K562 (cell line): ENCODE data around the gene SCTR. TPM values are rescaled to one million over a fixed set of nuclear protein-coding genes. Genes with fewer than 3 reads are reported as not detected.

ENCODE experiments used
- ATF7 ChIP-seq: fragments of 450-650 bp; IDR thresholded peaks from 2 replicates; pipeline ENCODE4 v1.7.1; 2014; ENCODE audit warnings: mild to moderate bottlenecking, moderate library complexity
- CXXC5 ChIP-seq: fragments of 250-450 bp; sonication (Bioruptor Pico); IDR thresholded peaks from 2 replicates; pipeline ENCODE4 v1.8.0; 2022; ENCODE audit warnings: inconsistent platforms, mild to moderate bottlenecking, moderate library complexity
- ELF2 ChIP-seq: fragments of 250-450 bp; sonication (Bioruptor Pico); IDR thresholded peaks from 2 replicates; pipeline ENCODE4 v1.5.0; 2021; ENCODE audit warnings: mild to moderate bottlenecking
- ILF3 ChIP-seq: fragments of 450-650 bp; IDR thresholded peaks from 2 replicates; pipeline ENCODE4 v1.6.1; 2018; ENCODE audit warnings: antibody characterized with exemption, mild to moderate bottlenecking, moderate library complexity, borderline replicate concordance
- KLF1 ChIP-seq: fragments of 450-650 bp; IDR thresholded peaks from 2 replicates; pipeline ENCODE4 v1.6.1; 2016; ENCODE audit warnings: missing genetic modification characterization, missing compliant biosample characterization
- MAFF ChIP-seq: IDR thresholded peaks from 2 replicates; pipeline ENCODE4 v1.6.1; 2012; ENCODE audit warnings: low read length, improper control_type of control experiment
- MXI1 ChIP-seq: IDR thresholded peaks from 2 replicates; pipeline ENCODE4 v1.6.1; 2011; ENCODE audit warnings: low read depth, mild to moderate bottlenecking, improper control_type of control experiment, low read length
- NEUROD1 ChIP-seq: fragments of 150-350 bp; IDR thresholded peaks from 2 replicates; pipeline ENCODE4 v1.6.1; 2014; ENCODE audit warnings: borderline replicate concordance, low read length, low read depth; ENCODE audit not compliant: partially characterized antibody
- NFYB ChIP-seq: IDR thresholded peaks from 2 replicates; pipeline ENCODE4 v1.6.1; 2011; ENCODE audit warnings: mild to moderate bottlenecking, moderate library complexity; ENCODE audit not compliant: insufficient read length; ENCODE audit errors: extremely low read depth
- OTX1 ChIP-seq: fragments of 450-650 bp; formaldehyde crosslinking; IDR thresholded peaks from 2 replicates; pipeline ENCODE4 v1.4.0; 2022; ENCODE audit warnings: mild to moderate bottlenecking
- TEAD2 ChIP-seq: fragments of 450-650 bp; IDR thresholded peaks from 2 replicates; pipeline ENCODE4 v1.6.1; 2016; ENCODE audit warnings: missing genetic modification characterization, control low read depth, missing compliant biosample characterization
- XRCC3 ChIP-seq: fragments of 450-650 bp; IDR thresholded peaks from 2 replicates; pipeline ENCODE4 v1.6.1; 2017; ENCODE audit warnings: mild to moderate bottlenecking, moderate library complexity
- ZNF224 ChIP-seq: sonication (generic); formaldehyde crosslinking; IDR thresholded peaks from 2 replicates; pipeline ENCODE4 v1.8.0; 2022; ENCODE audit warnings: mild to moderate bottlenecking, missing genetic modification reagents
- ZNF507 ChIP-seq: conservative IDR thresholded peaks from 2 replicates; pipeline ENCODE4 v1.6.1; 2017; ENCODE audit warnings: missing genetic modification characterization, missing compliant biosample characterization
- ZNF57 ChIP-seq: fragments of 450-650 bp; formaldehyde crosslinking; IDR thresholded peaks from 2 replicates; pipeline ENCODE4 v1.4.0; 2020; ENCODE audit warnings: mild to moderate bottlenecking, moderate library complexity
- ZNF77 ChIP-seq: fragments of 250-450 bp; sonication (Bioruptor Pico); IDR thresholded peaks from 2 replicates; pipeline ENCODE4 v1.5.0; 2020
- polyA plus RNA-seq, 8 experiments: library from polyadenylated mRNA; depleted of rRNA in 4 of 8; stranded (reverse) in 5 of 8; unstranded in 3 of 8; fragments of >200 nt; fragmentation: Nextera tagmentation in 2 of 8; fragmentation: Illumina TruSeq in 1 of 8; extraction: Ambion mirVana in 2 of 8; extraction: Trizol in 1 of 8; gene quantifications; 2 replicates each; pipeline versions ENCODE4 v1.2.1 to v1.2.3, GENCODE V29; 2011 to 2014; ENCODE audit warnings: inconsistent platforms in 1 of 8, missing spikeins in 1 of 8
- total RNA-seq, 7 experiments: library from RNA; depleted of rRNA in 6 of 7; stranded (reverse); fragments of >200 nt in 6 of 7; fragmentation: Illumina TruSeq in 2 of 7; extraction: Trizol in 2 of 7; gene quantifications; 2 replicates each; pipeline versions ENCODE4 v1.2.1 to v1.2.3, GENCODE V29; 2011 to 2021; ENCODE audit warnings: low replicate concordance in 1 of 7
- TF ChIP-seq, protein P1 (sequence below), 2 experiments: fragments of 450-650 bp; IDR thresholded peaks; 2 replicates each; pipeline ENCODE4 v1.6.1; 2016; ENCODE audit warnings: mild to moderate bottlenecking in 2 of 2, borderline replicate concordance in 1 of 2, low read depth in 1 of 2, moderate library complexity in 1 of 2
- TF ChIP-seq, protein P2 (sequence below): fragments of 450-650 bp; conservative IDR thresholded peaks from 2 replicates; pipeline ENCODE4 v1.6.1; 2016; ENCODE audit warnings: missing genetic modification characterization, low read depth, mild to moderate bottlenecking, missing compliant biosample characterization, moderate library complexity
- TF ChIP-seq, protein P3 (sequence below): fragments of 450-650 bp; IDR thresholded peaks from 2 replicates; pipeline ENCODE4 v1.6.1; 2016

Gene SCTR
- total and polyA plus RNA-seq, 9 of the 15 experiments (the other 6 are each of a cell fraction or from before 2014, with no cell fraction given): not detected

DNA sequence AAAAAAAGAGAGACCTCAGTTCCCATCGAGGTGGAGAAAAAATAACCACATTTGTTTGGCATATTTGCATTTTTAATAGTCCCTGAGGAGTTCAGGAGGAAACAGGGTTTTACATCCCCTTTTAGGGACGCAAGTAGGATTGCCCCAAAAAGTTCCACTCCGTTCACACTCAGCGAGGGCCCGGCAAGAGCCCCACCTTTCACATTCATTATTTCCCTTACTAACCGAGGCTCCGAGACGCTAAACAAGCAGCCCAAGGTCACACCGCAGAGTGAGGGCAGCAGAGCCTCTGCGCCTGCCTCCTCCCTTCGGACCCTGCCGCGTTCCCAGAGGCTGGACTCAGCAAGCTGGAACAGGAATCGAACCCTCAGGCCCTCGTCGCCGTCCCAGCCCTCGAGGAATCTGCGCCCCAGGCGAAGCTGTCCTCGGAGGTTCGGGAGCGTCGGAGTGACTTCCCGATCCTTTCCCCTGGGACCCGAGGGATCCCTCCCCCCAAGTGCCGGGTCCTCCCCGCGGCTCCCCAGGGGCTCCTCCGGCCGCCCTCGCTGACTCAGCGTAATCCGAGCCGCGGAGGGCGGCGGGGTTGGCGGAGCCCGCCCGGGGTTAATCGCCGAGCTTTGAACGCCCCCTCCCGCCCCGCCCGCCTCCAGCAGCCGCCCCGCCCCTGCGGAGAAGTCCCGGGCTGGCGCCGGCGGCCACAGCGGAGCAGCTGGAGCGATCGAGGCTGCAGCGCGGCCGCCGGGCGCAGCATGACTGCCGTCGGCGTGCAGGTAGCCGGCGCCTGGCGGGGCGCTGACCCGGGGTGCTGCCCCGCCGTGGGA is 92.9 kb downstream of the SCTR start, which contains the start of gene TMEM37 (continued):
- TF ChIP-seq, protein P1, sequence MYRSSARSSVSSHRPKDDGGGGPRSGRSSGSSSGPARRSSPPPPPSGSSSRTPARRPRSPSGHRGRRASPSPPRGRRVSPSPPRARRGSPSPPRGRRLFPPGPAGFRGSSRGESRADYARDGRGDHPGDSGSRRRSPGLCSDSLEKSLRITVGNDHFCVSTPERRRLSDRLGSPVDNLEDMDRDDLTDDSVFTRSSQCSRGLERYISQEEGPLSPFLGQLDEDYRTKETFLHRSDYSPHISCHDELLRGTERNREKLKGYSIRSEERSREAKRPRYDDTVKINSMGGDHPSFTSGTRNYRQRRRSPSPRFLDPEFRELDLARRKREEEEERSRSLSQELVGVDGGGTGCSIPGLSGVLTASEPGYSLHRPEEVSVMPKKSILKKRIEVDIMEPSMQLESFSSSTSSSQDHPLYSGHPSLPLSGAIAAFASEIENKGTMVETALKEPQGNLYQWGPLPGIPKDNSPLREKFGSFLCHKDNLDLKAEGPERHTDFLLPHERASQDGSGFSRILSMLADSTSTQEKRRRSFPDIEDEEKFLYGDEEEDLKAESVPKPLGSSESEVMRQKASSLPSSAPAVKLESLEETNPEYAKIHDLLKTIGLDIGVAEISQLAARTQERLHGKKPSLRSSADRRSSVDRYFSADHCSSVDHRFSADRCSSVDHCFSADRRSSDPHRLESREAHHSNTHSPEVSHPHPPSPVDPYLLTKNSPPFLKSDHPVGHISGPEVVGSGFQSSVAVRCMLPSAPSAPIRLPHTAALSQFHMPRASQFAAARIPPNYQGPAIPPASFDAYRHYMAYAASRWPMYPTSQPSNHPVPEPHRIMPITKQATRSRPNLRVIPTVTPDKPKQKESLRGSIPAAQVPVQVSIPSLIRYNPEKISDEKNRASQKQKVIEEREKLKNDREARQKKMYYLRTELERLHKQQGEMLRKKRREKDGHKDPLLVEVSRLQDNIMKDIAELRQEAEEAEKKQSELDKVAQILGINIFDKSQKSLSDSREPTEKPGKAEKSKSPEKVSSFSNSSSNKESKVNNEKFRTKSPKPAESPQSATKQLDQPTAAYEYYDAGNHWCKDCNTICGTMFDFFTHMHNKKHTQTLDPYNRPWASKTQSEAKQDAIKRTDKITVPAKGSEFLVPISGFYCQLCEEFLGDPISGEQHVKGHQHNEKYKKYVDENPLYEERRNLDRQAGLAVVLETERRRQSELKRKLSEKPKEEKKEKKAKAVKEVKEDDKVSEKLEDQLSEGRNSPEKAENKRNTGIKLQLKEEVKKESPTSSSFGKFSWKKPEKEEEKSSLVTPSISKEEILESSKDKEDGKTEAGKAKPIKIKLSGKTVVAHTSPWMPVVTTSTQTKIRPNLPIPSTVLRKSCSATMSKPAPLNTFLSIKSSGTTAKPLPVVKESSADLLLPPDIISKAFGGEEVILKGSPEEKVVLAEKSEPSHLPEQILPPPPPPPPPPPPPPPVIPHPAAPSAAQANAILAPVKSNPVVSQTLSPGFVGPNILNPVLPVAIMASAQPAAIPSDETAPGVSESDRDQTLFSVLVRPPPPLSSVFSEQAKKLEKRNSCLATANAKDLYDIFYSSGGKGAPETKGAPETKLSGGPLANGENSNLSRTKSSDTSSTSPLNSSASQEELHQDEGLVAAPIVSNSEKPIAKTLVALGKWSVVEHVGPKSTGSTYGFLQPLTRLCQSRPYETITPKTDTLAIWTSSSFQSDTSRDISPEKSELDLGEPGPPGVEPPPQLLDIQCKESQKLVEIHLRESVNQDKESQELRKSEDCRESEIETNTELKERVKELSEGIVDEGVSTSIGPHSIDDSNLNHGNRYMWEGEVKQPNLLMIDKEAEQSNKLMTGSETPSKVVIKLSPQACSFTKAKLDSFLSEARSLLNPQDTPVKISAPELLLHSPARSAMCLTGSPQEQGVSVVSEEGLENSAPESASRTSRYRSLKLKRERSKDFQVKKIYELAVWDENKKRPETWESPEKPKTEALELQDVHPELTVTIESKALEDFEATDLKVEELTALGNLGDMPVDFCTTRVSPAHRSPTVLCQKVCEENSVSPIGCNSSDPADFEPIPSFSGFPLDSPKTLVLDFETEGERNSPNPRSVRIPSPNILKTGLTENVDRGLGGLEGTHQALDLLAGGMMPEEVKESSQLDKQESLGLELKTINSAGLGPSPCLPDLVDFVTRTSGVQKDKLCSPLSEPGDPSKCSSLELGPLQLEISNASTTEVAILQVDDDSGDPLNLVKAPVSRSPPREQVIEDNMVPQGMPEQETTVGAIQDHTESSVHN (IDR thresholded peaks at IDR 0.05; ENCODE audit: borderline replicate concordance in 1 of 2, low read depth in 1 of 2): no peak
- TF ChIP-seq ZNF224 (CRISPR knock-in tag) (no peak), ELF2 (CRISPR knock-in tag) (no peak), ATF7 (peak; percentile 42; the same call in 1 of the 2 replicates), NFYB (no peak), TEAD2 (tag) (no peak), MXI1 (no peak), ZNF507 (no peak), KLF1 (tag) (no peak), NEUROD1 (peak; percentile 38), ILF3 (no peak), ZNF57 (CRISPR knock-in tag) (no peak), OTX1 (no peak), MAFF (peak; percentile 79; the same call in 1 of the 2 replicates), XRCC3 (no peak), CXXC5 (peak; percentile 69), ZNF77 (CRISPR knock-in tag) (no peak)
- TF ChIP-seq, protein P2, sequence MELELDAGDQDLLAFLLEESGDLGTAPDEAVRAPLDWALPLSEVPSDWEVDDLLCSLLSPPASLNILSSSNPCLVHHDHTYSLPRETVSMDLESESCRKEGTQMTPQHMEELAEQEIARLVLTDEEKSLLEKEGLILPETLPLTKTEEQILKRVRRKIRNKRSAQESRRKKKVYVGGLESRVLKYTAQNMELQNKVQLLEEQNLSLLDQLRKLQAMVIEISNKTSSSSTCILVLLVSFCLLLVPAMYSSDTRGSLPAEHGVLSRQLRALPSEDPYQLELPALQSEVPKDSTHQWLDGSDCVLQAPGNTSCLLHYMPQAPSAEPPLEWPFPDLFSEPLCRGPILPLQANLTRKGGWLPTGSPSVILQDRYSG (tag): no peak
- TF ChIP-seq, protein P3, sequence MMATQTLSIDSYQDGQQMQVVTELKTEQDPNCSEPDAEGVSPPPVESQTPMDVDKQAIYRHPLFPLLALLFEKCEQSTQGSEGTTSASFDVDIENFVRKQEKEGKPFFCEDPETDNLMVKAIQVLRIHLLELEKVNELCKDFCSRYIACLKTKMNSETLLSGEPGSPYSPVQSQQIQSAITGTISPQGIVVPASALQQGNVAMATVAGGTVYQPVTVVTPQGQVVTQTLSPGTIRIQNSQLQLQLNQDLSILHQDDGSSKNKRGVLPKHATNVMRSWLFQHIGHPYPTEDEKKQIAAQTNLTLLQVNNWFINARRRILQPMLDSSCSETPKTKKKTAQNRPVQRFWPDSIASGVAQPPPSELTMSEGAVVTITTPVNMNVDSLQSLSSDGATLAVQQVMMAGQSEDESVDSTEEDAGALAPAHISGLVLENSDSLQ: 0 out of 2 replicates have a peak, but pooled peaks have one; percentile 16
